ENCODE data around the gene GRIK4.

The GRIK4 gene

DNA sequence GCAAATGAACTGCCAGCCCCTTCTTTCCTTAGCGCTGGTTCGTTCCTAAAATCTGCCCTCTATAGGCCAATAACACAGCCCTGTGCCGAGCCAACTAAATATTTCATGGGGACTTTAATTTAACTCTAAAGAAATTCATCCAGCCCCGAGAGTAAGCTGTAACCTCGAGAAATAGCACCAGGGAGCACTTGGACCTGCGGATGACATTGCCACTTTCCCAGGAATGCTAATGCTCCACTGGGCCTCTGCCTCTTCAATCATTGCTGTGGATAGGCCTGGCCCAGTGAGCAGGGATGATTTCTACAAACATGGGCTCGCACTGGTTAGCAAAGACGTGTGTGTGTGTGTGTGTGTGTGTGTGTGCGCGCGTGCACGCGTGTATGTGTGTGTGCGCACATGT lies 417.1 kb downstream of the GRIK4 start:
- no peak for DNase-seq
- no peaks in the 10 kb centered on the region for H3K36me3 Mint-ChIP-seq (ENCODE audit: low read depth)
- H3K27ac Mint-ChIP-seq: no peak overlapping the region
- no peaks in the 10 kb centered on the region for H3K4me1 Mint-ChIP-seq (ENCODE audit: low read depth)
- H3K27me3 Mint-ChIP-seq: peaks cover 13% of the 10 kb centered on the region
- H3K9me3 Mint-ChIP-seq: no peaks in the 10 kb centered on the region
- H3K4me3 Mint-ChIP-seq: no peak overlapping the region

GRCh38 chr11:120929090-120929489 lies 417.5 kb downstream of the GRIK4 start:
- no peaks in the 10 kb centered on the region for H3K9me3 Mint-ChIP-seq
- H3K27me3 Mint-ChIP-seq: peaks cover 14% of the 10 kb centered on the region
- H3K36me3 Mint-ChIP-seq (ENCODE audit: low read depth): no peaks in the 10 kb centered on the region
- no peaks in the 10 kb centered on the region for H3K4me1 Mint-ChIP-seq (ENCODE audit: low read depth)
- DNase-seq: no peak
- H3K27ac Mint-ChIP-seq: no peak overlapping the region
- no peak overlapping the region for H3K4me3 Mint-ChIP-seq

DNA sequence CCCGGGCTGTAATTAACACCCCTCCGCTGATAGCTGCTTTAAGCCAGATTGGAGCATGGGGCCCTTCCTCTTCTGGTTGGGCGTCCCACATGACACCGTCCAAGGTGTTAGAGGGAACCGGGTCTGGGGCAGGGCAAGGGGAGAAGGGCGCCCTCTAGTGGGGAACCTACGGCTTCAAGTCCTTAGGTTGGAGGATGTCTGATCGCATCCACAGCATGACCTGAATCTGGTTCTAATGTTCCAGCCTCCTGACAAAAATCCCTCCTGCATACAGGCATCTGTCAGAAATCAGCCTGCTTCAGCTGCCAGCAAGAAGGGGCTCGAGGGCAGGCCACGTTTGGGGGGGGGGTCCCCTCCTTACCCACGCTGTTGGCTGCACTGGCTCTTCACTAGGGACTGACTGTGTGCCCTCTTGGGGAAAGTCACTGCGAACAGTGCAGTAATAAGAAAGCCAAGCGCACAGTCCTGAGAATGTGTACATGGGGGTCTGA lies 418.2 kb downstream of the GRIK4 start:
- H3K9me3 Mint-ChIP-seq: no peaks in the 10 kb centered on the region
- H3K27me3 Mint-ChIP-seq: peaks cover 14% of the 10 kb centered on the region
- H3K27ac Mint-ChIP-seq: no peak overlapping the region
- H3K4me1 Mint-ChIP-seq (ENCODE audit: low read depth): no peaks in the 10 kb centered on the region
- DNase-seq: peak; percentile 48
- H3K36me3 Mint-ChIP-seq (ENCODE audit: low read depth): no peaks in the 10 kb centered on the region
- H3K4me3 Mint-ChIP-seq: no peak overlapping the region

GRCh38 chr11:120931057-120931779 lies 419.7 kb downstream of the GRIK4 start:
- no peaks in the 10 kb centered on the region for H3K36me3 Mint-ChIP-seq (ENCODE audit: low read depth)
- H3K4me3 Mint-ChIP-seq: no peak overlapping the region
- no peaks in the 10 kb centered on the region for H3K9me3 Mint-ChIP-seq
- no peak overlapping the region for H3K27ac Mint-ChIP-seq
- H3K4me1 Mint-ChIP-seq (ENCODE audit: low read depth): no peaks in the 10 kb centered on the region
- no peak for DNase-seq
- peaks cover 17% of the 10 kb centered on the region for H3K27me3 Mint-ChIP-seq

GRCh38 chr11:120932305-120932915 lies 420.9 kb downstream of the GRIK4 start:
- Mint-ChIP-seq H3K4me1 (ENCODE audit: low read depth) (no peaks in the 10 kb centered on the region), H3K27me3 (peaks cover 17% of the 10 kb centered on the region), H3K4me3 (no peak overlapping the region), H3K27ac (no peak overlapping the region), H3K36me3 (ENCODE audit: low read depth) (no peaks in the 10 kb centered on the region), H3K9me3 (no peaks in the 10 kb centered on the region)
- no peak for DNase-seq

- H3K27me3 Mint-ChIP-seq: peaks cover 28% of the 10 kb centered on the region
- no peaks in the 10 kb centered on the region for H3K9me3 Mint-ChIP-seq
- H3K4me1 Mint-ChIP-seq (ENCODE audit: low read depth): no peaks in the 10 kb centered on the region
- no peaks in the 10 kb centered on the region for H3K36me3 Mint-ChIP-seq (ENCODE audit: low read depth)
- H3K27ac Mint-ChIP-seq: no peak overlapping the region
- no peak for DNase-seq
- H3K4me3 Mint-ChIP-seq: no peak overlapping the region
Observed at GRCh38 chr11:120936356-120936755, 424.8 kb downstream of the GRIK4 start.

DNA sequence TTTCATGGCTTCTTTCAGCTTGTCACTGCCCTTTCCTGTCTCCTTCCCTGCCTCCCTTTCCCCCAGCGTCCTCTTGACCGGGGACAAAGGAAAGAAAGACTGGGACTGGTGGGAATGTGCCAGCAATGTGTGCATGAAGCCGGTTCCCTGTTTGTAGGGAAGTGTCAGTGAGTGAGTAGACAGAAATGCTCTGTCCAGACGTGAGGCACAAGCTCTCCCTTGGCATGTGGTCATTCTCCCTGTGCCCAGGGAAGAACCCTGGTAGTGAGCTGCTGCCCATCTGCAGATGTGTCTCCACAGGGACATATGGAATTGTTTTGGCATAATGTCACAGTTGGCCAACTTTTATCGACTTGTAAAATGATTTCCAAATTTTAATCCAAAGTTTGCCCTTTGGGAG lies 426.0 kb downstream of the GRIK4 start:
- no peaks in the 10 kb centered on the region for H3K4me1 Mint-ChIP-seq (ENCODE audit: low read depth)
- no peak overlapping the region for H3K27ac Mint-ChIP-seq
- H3K36me3 Mint-ChIP-seq (ENCODE audit: low read depth): no peaks in the 10 kb centered on the region
- H3K27me3 Mint-ChIP-seq: peaks cover 35% of the 10 kb centered on the region
- H3K9me3 Mint-ChIP-seq: no peaks in the 10 kb centered on the region
- DNase-seq: no peak
- no peak overlapping the region for H3K4me3 Mint-ChIP-seq

DNA sequence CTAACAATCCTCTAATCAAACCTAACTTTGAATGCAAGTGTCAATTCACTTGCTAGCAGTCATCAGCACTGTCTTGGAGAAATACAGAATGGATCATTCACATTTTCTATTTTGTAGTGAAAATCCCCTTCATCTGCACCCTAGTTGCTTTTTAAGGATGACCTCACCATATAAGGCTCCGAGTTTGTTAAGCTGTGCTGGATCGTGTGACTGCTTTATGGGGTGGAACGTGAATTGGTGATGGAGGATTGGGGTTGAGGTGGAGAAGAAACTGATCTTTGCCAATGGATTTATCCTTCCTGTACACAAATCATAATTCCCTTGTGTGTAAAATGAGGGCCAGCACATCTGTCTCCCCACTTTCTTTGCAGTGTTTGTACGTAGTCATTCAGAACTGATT lies 426.7 kb downstream of the GRIK4 start:
- DNase-seq: no peak
- H3K4me3 Mint-ChIP-seq: no peak overlapping the region
- H3K27ac Mint-ChIP-seq: no peak overlapping the region
- H3K36me3 Mint-ChIP-seq (ENCODE audit: low read depth): no peaks in the 10 kb centered on the region
- no peaks in the 10 kb centered on the region for H3K9me3 Mint-ChIP-seq
- peaks cover 30% of the 10 kb centered on the region for H3K27me3 Mint-ChIP-seq
- H3K4me1 Mint-ChIP-seq (ENCODE audit: low read depth): no peaks in the 10 kb centered on the region

GRCh38 chr11:120940160-120940848 lies 428.8 kb downstream of the GRIK4 start:
- Mint-ChIP-seq H3K9me3 (peaks cover 10% of the 10 kb centered on the region), H3K4me3 (no peak overlapping the region), H3K36me3 (ENCODE audit: low read depth) (no peaks in the 10 kb centered on the region), H3K4me1 (ENCODE audit: low read depth) (no peaks in the 10 kb centered on the region), H3K27me3 (peaks cover 27% of the 10 kb centered on the region), H3K27ac (no peak overlapping the region)
- DNase-seq: no peak

GRCh38 chr11:120941000-120941399 lies 429.5 kb downstream of the GRIK4 start:
- H3K27me3 Mint-ChIP-seq: peaks cover 27% of the 10 kb centered on the region
- H3K4me1 Mint-ChIP-seq (ENCODE audit: low read depth): no peaks in the 10 kb centered on the region
- no peaks in the 10 kb centered on the region for H3K36me3 Mint-ChIP-seq (ENCODE audit: low read depth)
- H3K9me3 Mint-ChIP-seq: peaks cover 11% of the 10 kb centered on the region
- no peak overlapping the region for H3K27ac Mint-ChIP-seq
- no peak for DNase-seq
- no peak overlapping the region for H3K4me3 Mint-ChIP-seq

DNA sequence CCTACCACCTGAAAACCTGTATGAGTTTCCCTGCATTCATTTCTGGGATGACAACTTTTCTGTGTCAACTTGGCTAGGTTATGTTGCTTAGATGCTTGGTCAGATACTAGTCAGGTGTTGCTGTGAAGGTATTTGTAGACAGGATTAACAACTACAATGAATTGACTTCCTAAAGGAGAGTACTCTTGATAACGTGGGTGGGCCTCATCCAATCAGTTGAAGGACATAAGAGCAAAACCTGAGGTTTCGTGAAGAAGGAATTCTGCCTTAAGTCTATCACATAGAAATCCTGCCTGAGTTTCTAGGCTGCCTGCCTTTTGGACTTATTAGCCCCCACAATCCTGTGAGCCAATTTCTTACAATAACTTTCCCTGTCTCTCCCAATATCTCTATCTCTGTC lies 431.2 kb downstream of the GRIK4 start:
- Mint-ChIP-seq H3K36me3 (ENCODE audit: low read depth) (no peaks in the 10 kb centered on the region), H3K9me3 (peaks cover 11% of the 10 kb centered on the region), H3K27me3 (peaks cover 33% of the 10 kb centered on the region), H3K4me3 (no peak overlapping the region), H3K4me1 (ENCODE audit: low read depth) (no peaks in the 10 kb centered on the region), H3K27ac (no peak overlapping the region)
- DNase-seq: no peak

DNA sequence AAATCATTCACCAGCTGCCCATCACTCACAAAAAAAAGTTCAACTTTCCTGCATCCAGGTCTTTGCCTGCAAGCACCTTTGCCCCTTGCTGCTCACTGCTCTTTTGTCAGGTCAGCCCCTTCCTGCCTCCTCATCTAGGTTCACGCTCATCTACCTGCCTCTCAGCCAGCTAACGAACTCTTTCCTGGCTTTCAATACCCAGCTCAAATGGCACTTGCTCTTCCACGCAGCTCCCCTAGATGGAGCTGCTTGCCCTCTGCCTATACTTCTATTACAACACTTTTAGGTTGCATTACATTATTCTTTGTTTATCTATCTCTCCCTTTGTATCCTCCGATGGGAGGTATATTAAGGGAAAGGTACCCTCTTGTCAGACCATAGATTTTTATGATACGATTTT lies 433.5 kb downstream of the GRIK4 start:
- H3K9me3 Mint-ChIP-seq: peaks cover 11% of the 10 kb centered on the region
- no peak overlapping the region for H3K27ac Mint-ChIP-seq
- H3K4me1 Mint-ChIP-seq (ENCODE audit: low read depth): no peaks in the 10 kb centered on the region
- H3K27me3 Mint-ChIP-seq: peaks cover 45% of the 10 kb centered on the region
- no peaks in the 10 kb centered on the region for H3K36me3 Mint-ChIP-seq (ENCODE audit: low read depth)
- H3K4me3 Mint-ChIP-seq: no peak overlapping the region
- no peak for DNase-seq

DNA sequence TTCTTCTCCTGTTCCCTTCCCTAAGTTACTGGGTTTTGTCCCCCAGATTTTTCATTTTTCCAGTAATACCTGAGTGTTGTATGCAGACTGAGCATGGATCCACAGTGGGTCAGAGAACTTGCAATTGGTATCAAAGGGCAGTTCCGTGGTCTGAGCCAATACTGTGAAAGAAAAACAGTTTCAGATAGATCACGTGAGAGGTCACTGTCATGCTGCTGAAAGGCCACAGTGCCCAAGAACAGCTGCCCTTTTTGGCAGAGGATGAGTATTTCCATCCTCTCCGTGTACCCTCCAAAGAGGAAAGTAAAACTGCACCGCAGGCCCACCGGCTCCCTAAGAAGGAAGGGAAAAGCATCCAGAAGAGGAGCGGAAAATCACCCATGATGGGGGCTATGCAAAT lies 439.3 kb downstream of the GRIK4 start:
- DNase-seq: no peak
- no peak overlapping the region for H3K4me3 Mint-ChIP-seq
- peaks cover 49% of the 10 kb centered on the region for H3K27me3 Mint-ChIP-seq
- H3K9me3 Mint-ChIP-seq: no peaks in the 10 kb centered on the region
- peaks cover 5% of the 10 kb centered on the region for H3K4me1 Mint-ChIP-seq (ENCODE audit: low read depth)
- no peaks in the 10 kb centered on the region for H3K36me3 Mint-ChIP-seq (ENCODE audit: low read depth)
- no peak overlapping the region for H3K27ac Mint-ChIP-seq

DNA sequence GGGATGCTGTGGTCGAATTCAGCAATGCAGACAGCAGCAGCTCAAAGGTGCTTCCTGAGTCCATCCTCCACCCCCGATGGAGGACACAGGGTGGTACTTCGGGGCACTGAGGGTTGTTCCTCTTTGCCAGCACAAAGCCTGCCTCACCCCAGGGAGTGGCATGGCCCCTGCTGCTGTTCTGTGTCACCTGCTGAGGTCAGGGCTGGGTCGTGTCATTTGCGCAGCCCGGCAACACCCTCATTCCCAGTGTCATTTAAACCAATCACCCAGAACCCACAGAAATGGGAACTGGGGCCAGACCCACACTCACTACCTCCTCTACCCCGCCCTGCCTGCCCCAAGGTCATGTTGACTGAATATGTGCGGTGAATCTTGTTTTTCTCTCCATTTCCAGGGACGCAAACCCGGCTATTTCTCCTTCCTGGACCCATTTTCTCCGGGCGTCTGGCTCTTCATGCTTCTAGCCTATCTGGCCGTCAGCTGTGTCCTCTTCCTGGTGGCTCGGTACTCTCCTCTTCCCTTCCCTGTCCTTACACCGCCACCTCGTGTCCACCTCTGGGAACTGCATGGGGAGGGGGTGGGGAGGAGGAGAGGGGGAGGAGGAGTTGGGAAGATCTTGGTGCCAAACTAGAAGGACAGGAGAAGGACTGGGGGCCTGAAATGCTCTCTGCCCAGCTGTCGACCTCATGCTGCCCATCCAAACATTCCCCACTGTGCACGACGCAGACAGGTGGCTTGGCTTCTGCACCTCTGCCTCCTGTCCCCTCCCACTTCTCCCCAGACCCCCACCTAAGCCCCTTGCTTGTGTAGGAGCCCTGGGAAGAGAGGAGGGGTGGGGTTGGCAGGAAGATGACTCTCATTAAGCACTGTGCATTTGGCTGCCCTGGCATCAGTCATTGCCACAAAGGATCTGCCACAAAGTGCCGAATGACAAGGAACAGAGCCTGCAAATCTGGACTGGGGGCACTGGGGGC lies 441.2 kb downstream of the GRIK4 start:
- Mint-ChIP-seq H3K4me1 (ENCODE audit: low read depth) (peaks cover 17% of the 10 kb centered on the region), H3K4me3 (peak overlapping the region; percentile 49), H3K27me3 (peaks cover 43% of the 10 kb centered on the region), H3K36me3 (ENCODE audit: low read depth) (no peaks in the 10 kb centered on the region), H3K9me3 (no peaks in the 10 kb centered on the region), H3K27ac (no peak overlapping the region)
- DNase-seq: peak; percentile 79
